Neural progenitor cell (in vitro differentiated cells): Measurements from ENCODE around the gene STK38L. TPM values are rescaled to one million over a fixed set of nuclear protein-coding genes. Genes with fewer than 3 reads are reported as not detected.

Experiments used
- DNase-seq: peaks from one replicate; pipeline ENCODE4 v3.0.0-alpha.2; 2016; ENCODE audit warnings: low spot score
- H2AFZ ChIP-seq: fragments of 200-600 bp; sonication (generic); replicated peaks from 2 replicates; pipeline ENCODE4 v1.6.1; 2016; ENCODE audit warnings: antibody characterized with exemption
- H3F3A ChIP-seq: fragments of 200-600 bp; sonication (generic); 2 replicates; pipeline ENCODE4 v1.6.1; 2016; ENCODE audit warnings: antibody characterized with exemption, low read depth
- H3K27ac ChIP-seq: fragments of 200-600 bp; sonication (generic); 2 replicates; pipeline ENCODE4 v1.5.1; 2016; ENCODE audit warnings: mild to moderate bottlenecking
- H3K27me3 ChIP-seq: fragments of 200-600 bp; sonication (generic); 2 replicates; pipeline ENCODE4 v1.6.1; 2016; ENCODE audit warnings: mild to moderate bottlenecking, moderate library complexity
- H3K36me3 ChIP-seq: fragments of 200-600 bp; sonication (generic); 2 replicates; pipeline ENCODE4 v1.5.1; 2016
- H3K4me1 ChIP-seq: fragments of 200-600 bp; sonication (generic); 2 replicates; pipeline ENCODE4 v1.6.1; 2016; ENCODE audit warnings: mixed run types
- H3K4me2 ChIP-seq: fragments of 200-600 bp; sonication (generic); 2 replicates; pipeline ENCODE4 v1.6.1; 2016
- H3K4me3 ChIP-seq: fragments of 200-600 bp; sonication (generic); 2 replicates; pipeline ENCODE4 v1.5.1; 2016
- H3K79me2 ChIP-seq: fragments of 200-600 bp; sonication (generic); 2 replicates; pipeline ENCODE4 v1.6.1; 2016; ENCODE audit warnings: low read depth
- H3K9ac ChIP-seq: fragments of 200-600 bp; sonication (generic); 2 replicates; pipeline ENCODE4 v1.6.1; 2016
- H3K9me3 ChIP-seq: fragments of 200-600 bp; sonication (generic); 2 replicates; pipeline ENCODE4 v1.5.1; 2016; ENCODE audit warnings: low read depth
- H4K20me1 ChIP-seq: fragments of 200-600 bp; sonication (generic); 2 replicates; pipeline ENCODE4 v1.6.1; 2016; ENCODE audit warnings: low read depth
- H3K27ac Mint-ChIP-seq: 3 replicates; pipeline ENCODE4 v1.8.0; 2021; ENCODE audit warnings: mixed read lengths
- H3K27me3 Mint-ChIP-seq: 2 replicates; pipeline ENCODE4 v1.8.0; 2022; ENCODE audit warnings: low read depth, mild to moderate bottlenecking, inconsistent platforms, moderate library complexity, mixed read lengths; ENCODE audit not compliant: insufficient read depth
- H3K36me3 Mint-ChIP-seq: 3 replicates; pipeline ENCODE4 v1.8.0; 2021; ENCODE audit warnings: mixed read lengths
- H3K4me1 Mint-ChIP-seq: 3 replicates; pipeline ENCODE4 v1.8.0; 2021; ENCODE audit warnings: mixed read lengths
- H3K4me3 Mint-ChIP-seq: 3 replicates; pipeline ENCODE4 v1.8.0; 2021; ENCODE audit warnings: mild to moderate bottlenecking, moderate library complexity, mixed read lengths
- H3K9me3 Mint-ChIP-seq: 3 replicates; pipeline ENCODE4 v1.8.0; 2020; ENCODE audit warnings: mixed read lengths
- EZH2 ChIP-seq: fragments of 200-600 bp; sonication (generic); IDR thresholded peaks from 2 replicates; pipeline ENCODE4 v1.6.1; 2017; ENCODE audit warnings: antibody characterized with exemption, mild to moderate bottlenecking, moderate library complexity
- EZH2phosphoT487 ChIP-seq: fragments of 200-600 bp; sonication (generic); IDR thresholded peaks from 2 replicates; pipeline ENCODE4 v1.6.1; 2017; ENCODE audit warnings: antibody characterized with exemption
- total RNA-seq: library from RNA; depleted of rRNA; stranded (reverse); fragments of >200 nt; gene quantifications from 2 replicates; pipeline ENCODE4 v1.2.3, GENCODE V29; 2015; ENCODE audit warnings: low replicate concordance
- TF ChIP-seq, protein P1 (sequence below): fragments of 200-600 bp; sonication (generic); IDR thresholded peaks from 2 replicates; pipeline ENCODE4 v1.5.1; 2017; ENCODE audit warnings: antibody characterized with exemption, mild to moderate bottlenecking

STK38L gene
- total RNA-seq, 1 donor from 2014 or later = 62.6 TPM

DNA sequence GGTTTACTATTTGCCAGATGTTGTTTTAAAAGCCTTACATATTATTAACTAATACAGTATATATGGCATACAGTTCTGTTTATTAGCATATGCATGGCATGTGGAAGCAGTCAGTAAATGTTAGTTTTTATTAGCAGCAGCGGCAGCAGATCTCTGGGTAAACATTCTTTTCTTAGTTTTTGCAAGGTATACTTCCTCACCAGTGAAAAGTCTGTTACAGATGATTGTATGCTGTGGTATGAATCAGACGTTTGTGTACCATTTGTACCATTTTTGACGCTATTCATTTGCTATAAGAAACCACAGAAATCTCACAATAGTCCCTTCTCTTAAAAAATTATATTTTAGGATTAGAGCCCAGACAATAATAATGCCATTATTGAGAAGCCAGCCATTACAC is 17.8 kb downstream of the STK38L start:
- TF ChIP-seq, protein P1, sequence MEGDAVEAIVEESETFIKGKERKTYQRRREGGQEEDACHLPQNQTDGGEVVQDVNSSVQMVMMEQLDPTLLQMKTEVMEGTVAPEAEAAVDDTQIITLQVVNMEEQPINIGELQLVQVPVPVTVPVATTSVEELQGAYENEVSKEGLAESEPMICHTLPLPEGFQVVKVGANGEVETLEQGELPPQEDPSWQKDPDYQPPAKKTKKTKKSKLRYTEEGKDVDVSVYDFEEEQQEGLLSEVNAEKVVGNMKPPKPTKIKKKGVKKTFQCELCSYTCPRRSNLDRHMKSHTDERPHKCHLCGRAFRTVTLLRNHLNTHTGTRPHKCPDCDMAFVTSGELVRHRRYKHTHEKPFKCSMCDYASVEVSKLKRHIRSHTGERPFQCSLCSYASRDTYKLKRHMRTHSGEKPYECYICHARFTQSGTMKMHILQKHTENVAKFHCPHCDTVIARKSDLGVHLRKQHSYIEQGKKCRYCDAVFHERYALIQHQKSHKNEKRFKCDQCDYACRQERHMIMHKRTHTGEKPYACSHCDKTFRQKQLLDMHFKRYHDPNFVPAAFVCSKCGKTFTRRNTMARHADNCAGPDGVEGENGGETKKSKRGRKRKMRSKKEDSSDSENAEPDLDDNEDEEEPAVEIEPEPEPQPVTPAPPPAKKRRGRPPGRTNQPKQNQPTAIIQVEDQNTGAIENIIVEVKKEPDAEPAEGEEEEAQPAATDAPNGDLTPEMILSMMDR = no peak
- TF ChIP-seq EZH2phosphoT487 = no peak
- no peak for TF ChIP-seq EZH2
- no peak overlapping the region for H3K4me2 ChIP-seq
- no peaks in the 10 kb centered on the region for H3F3A ChIP-seq
- no peaks in the 10 kb centered on the region for H3K9me3 ChIP-seq
- H4K20me1 ChIP-seq = no peaks in the 10 kb centered on the region
- H3K4me3 ChIP-seq = no peak overlapping the region
- no peak overlapping the region for H3K9ac ChIP-seq
- Mint-ChIP-seq H3K9me3 (no peaks in the 10 kb centered on the region), H3K4me3 (no peak overlapping the region), H3K36me3 (peaks cover 10% of the 10 kb centered on the region), H3K27me3 (no peaks in the 10 kb centered on the region), H3K4me1 (peaks cover 16% of the 10 kb centered on the region), H3K27ac (no peak overlapping the region)
- DNase-seq = no peak
- H2AFZ ChIP-seq = no peak overlapping the region
- H3K27me3 ChIP-seq = no peaks in the 10 kb centered on the region
- no peaks in the 10 kb centered on the region for H3K36me3 ChIP-seq
- H3K79me2 ChIP-seq = peaks cover 64% of the 10 kb centered on the region
- no peaks in the 10 kb centered on the region for H3K4me1 ChIP-seq
- no peak overlapping the region for H3K27ac ChIP-seq

DNA sequence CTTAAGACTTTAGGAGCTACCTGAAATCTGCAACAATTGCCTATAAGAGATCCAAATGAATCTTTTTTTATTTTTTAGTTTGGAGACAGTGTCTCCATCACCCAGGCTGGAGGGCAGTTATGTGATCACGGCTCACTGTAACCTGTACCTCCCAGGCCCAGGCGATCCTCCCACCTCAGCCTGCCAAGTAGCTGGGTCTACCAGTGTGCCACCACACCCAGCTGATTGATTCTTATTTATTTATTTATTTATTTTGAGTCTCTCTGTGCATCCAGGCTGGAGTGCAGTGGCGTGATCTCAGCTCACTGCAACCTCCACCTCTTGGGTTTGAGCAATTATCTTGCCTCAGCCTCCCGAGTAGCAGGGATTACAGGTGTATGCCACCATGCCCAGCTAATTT is 26.1 kb downstream of the STK38L start:
- Histone ChIP-seq H3K4me2 (no peak overlapping the region), H3F3A (no peaks in the 10 kb centered on the region), H3K9ac (no peak overlapping the region), H3K27me3 (no peaks in the 10 kb centered on the region), H3K9me3 (no peaks in the 10 kb centered on the region), H3K4me1 (no peaks in the 10 kb centered on the region), H3K36me3 (no peaks in the 10 kb centered on the region), H3K79me2 (peaks cover 84% of the 10 kb centered on the region), H2AFZ (no peak overlapping the region), H3K27ac (no peak overlapping the region), H4K20me1 (no peaks in the 10 kb centered on the region), H3K4me3 (no peak overlapping the region)
- H3K4me1 Mint-ChIP-seq = peaks cover 3% of the 10 kb centered on the region
- H3K36me3 Mint-ChIP-seq = peaks cover 20% of the 10 kb centered on the region
- no peaks in the 10 kb centered on the region for H3K27me3 Mint-ChIP-seq
- no peak overlapping the region for H3K27ac Mint-ChIP-seq
- no peak for DNase-seq
- TF ChIP-seq, protein P1 = no peak
- TF ChIP-seq EZH2phosphoT487 (no peak), EZH2 (no peak)
- no peak overlapping the region for H3K4me3 Mint-ChIP-seq
- peaks cover 20% of the 10 kb centered on the region for H3K9me3 Mint-ChIP-seq

DNA sequence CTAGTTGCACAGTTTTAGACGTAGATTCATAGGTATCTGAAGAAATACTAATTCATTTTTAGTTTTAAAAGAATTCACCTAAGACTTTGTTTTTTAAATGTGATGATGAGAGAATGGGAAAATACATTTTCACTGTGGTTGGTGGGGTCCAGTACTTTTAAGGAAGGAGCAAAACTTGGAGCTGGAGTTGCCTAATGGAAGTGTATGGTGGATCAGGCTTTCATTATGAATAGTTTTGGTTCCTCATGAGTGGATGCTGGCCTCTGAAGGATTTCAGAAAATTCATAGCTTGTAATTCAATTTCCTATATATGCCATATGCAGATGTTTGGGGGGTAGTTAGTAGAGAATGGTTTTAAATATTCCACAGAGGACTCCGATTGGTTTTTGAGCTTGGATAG is 27.1 kb downstream of the STK38L start:
- Histone ChIP-seq H3K36me3 (no peaks in the 10 kb centered on the region), H4K20me1 (peaks cover 8% of the 10 kb centered on the region), H3K9ac (no peak overlapping the region), H3F3A (no peaks in the 10 kb centered on the region), H3K4me2 (no peak overlapping the region), H3K27ac (no peak overlapping the region), H2AFZ (no peak overlapping the region), H3K79me2 (peaks cover 86% of the 10 kb centered on the region), H3K9me3 (no peaks in the 10 kb centered on the region), H3K4me1 (peaks cover 6% of the 10 kb centered on the region), H3K27me3 (no peaks in the 10 kb centered on the region), H3K4me3 (no peak overlapping the region)
- Mint-ChIP-seq H3K27ac (no peak overlapping the region), H3K9me3 (peaks cover 20% of the 10 kb centered on the region), H3K36me3 (peaks cover 19% of the 10 kb centered on the region), H3K4me3 (no peak overlapping the region), H3K27me3 (no peaks in the 10 kb centered on the region), H3K4me1 (peaks cover 9% of the 10 kb centered on the region)
- TF ChIP-seq, protein P1 = no peak
- TF ChIP-seq EZH2 = no peak
- TF ChIP-seq EZH2phosphoT487 = no peak
- no peak for DNase-seq
